Measurements from ENCODE around the gene HMGCLL1.

HMGCLL1 gene

DNA sequence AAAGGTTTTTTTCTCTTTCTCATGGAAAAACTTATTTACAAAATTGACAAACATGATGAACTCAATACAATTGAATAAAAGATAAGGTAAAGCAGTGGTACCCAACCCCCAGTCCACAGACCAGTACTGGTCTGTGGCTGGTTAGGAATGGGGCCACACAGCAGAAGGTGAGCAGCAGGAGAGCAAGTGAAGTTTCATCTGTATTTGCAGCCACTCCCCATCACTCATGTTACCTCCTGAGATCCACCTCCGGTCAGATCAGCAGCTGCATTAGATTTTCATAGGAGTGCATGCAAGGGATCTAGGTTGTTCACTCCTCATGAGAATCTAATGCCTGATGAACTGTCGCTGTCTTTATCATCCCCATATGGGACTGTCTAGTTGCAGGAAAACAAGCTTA, 47.5 kb downstream of the HMGCLL1 start:
- H3K36me3 ChIP-seq (ENCODE audit: control insufficient read depth, insufficient read depth, low read length), result no peaks in the 10 kb centered on the region
- 67 to 80% methylated on average over 1 of the region's 2 CpGs for WGBS, 2 experiments (ENCODE audit: insufficient coverage in 2 of 2)

DNA sequence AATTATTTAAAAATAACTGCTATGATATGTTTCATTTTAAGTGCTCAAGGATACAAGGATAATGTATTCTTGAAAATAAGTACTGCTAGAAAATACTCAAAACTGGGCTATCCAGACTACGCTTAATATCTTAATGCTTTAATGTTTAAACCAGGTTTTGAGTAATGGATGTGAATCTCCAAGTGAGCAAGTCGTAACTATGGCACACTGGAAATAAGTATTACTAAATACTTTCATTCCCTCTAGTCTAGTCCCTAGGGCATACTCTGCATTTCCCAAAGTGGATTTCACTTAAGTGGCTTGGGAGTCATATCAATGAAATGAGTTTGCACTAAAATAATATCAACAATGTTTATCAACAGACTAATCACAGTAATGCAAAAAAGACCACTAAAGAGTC, 48.1 kb downstream of the HMGCLL1 start:
- no peaks in the 10 kb centered on the region for H3K9me3 ChIP-seq (ENCODE audit: control insufficient read depth, low read length)
- H3K4me1 ChIP-seq (ENCODE audit: control insufficient read depth, insufficient read depth, low read length, poor library complexity, severe bottlenecking), result no peaks in the 10 kb centered on the region
- no CpG with 5 or more reads among the region's 2 CpGs for WGBS, 2 experiments (ENCODE audit: insufficient coverage in 2 of 2)
- H3K27ac ChIP-seq (ENCODE audit: low read depth, low read length, severe bottlenecking), result no peak overlapping the region
- no peaks in the 10 kb centered on the region for H3K36me3 ChIP-seq (ENCODE audit: control insufficient read depth, insufficient read depth, low read length)
- H3K4me3 ChIP-seq (ENCODE audit: extremely low read depth, insufficient read depth, low read length, poor library complexity, severe bottlenecking), result no peak overlapping the region

More for the DNA sequence above, 47.5 kb downstream of the HMGCLL1 start:
- Histone ChIP-seq H3K4me3 (ENCODE audit: extremely low read depth, insufficient read depth, low read length, poor library complexity, severe bottlenecking) (no peak overlapping the region), H3K4me1 (ENCODE audit: control insufficient read depth, insufficient read depth, low read length, poor library complexity, severe bottlenecking) (no peaks in the 10 kb centered on the region), H3K9me3 (ENCODE audit: control insufficient read depth, low read length) (no peaks in the 10 kb centered on the region), H3K27ac (ENCODE audit: low read depth, low read length, severe bottlenecking) (no peak overlapping the region)

DNA sequence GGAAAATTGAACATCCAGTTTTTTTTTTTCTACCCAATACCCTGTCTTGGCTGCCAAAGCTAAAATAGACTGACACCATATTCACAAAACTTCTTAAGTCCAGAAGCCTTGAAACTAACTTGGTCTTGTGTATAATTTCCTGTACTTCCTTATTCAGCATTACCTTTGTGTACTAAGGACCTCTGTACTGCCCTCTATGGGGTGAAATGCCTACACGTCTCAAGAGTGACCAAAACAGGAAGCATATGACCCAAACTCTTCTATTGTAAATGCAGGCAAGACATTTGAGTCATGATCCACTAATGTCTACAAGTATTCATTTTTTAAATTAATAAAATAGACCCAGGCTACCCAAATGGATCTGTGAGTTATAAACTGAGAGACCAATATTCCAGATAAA, 50.4 kb downstream of the HMGCLL1 start:
- Histone ChIP-seq H3K9me3 (ENCODE audit: control insufficient read depth, low read length) (no peaks in the 10 kb centered on the region), H3K27ac (ENCODE audit: low read depth, low read length, severe bottlenecking) (no peak overlapping the region), H3K4me3 (ENCODE audit: extremely low read depth, insufficient read depth, low read length, poor library complexity, severe bottlenecking) (no peak overlapping the region), H3K36me3 (ENCODE audit: control insufficient read depth, insufficient read depth, low read length) (no peaks in the 10 kb centered on the region), H3K4me1 (ENCODE audit: control insufficient read depth, insufficient read depth, low read length, poor library complexity, severe bottlenecking) (no peaks in the 10 kb centered on the region)
- WGBS, 2 experiments (ENCODE audit: insufficient coverage in 2 of 2), result no CpG with 5 or more reads among the region's 1 CpG

DNA sequence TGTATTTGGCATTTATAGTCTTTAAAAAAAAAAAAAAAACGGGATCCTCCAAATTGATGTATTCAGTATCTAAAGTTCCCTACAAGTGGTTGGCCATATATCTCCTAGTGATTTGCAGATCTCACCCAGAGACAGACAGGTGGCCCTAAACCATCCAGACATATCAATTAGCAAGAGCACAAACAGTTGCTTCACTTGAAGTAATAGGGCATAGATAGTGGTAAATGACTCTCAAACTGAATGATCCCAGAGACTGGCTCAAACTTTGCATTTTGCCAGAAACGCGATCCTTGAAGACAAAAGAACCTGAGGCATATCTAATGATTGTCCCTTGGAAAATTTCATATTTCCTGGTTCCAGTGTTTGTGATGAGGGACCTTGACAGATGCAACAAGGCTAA, 54.6 kb downstream of the HMGCLL1 start:
- Histone ChIP-seq H3K4me3 (ENCODE audit: extremely low read depth, insufficient read depth, low read length, poor library complexity, severe bottlenecking) (no peak overlapping the region), H3K4me1 (ENCODE audit: control insufficient read depth, insufficient read depth, low read length, poor library complexity, severe bottlenecking) (no peaks in the 10 kb centered on the region), H3K36me3 (ENCODE audit: control insufficient read depth, insufficient read depth, low read length) (no peaks in the 10 kb centered on the region), H3K27ac (ENCODE audit: low read depth, low read length, severe bottlenecking) (no peak overlapping the region), H3K9me3 (ENCODE audit: control insufficient read depth, low read length) (no peaks in the 10 kb centered on the region)
- WGBS, 2 experiments (ENCODE audit: insufficient coverage in 2 of 2), result 95 to 100% methylated on average over 2 of the region's 3 CpGs

DNA sequence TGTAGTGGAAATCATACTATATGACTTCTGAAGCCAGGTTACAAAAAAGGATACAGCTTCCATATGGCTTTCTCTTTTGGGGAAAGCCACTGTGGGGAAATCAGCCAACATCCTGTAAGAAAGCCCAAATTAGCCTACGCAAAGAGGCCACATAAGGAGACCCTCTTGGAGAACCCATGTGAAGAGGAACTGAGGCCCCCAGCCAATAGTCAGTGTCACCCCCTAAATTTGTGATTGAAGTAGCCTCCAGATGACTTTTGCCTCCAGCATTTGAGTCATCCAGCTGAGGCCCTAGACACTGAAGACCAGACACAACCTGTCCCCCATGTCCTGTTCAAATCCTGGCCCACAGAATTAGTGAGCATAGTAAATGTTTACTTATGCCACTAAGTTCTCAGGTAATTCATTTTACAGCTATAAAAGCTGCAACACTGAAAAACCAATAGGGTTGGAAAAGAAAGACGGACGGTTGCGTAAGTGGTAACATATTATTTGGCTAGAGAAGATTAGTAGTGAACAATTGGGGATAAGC, 60.4 kb downstream of the HMGCLL1 start:
- Histone ChIP-seq H3K36me3 (ENCODE audit: control insufficient read depth, insufficient read depth, low read length) (no peaks in the 10 kb centered on the region), H3K27ac (ENCODE audit: low read depth, low read length, severe bottlenecking) (no peak overlapping the region), H3K4me1 (ENCODE audit: control insufficient read depth, insufficient read depth, low read length, poor library complexity, severe bottlenecking) (no peaks in the 10 kb centered on the region), H3K9me3 (ENCODE audit: control insufficient read depth, low read length) (no peaks in the 10 kb centered on the region), H3K4me3 (ENCODE audit: extremely low read depth, insufficient read depth, low read length, poor library complexity, severe bottlenecking) (no peak overlapping the region)
- 85 to 98% methylated on average over 4 of the region's 4 CpGs for WGBS, 2 experiments (ENCODE audit: insufficient coverage in 2 of 2)

DNA sequence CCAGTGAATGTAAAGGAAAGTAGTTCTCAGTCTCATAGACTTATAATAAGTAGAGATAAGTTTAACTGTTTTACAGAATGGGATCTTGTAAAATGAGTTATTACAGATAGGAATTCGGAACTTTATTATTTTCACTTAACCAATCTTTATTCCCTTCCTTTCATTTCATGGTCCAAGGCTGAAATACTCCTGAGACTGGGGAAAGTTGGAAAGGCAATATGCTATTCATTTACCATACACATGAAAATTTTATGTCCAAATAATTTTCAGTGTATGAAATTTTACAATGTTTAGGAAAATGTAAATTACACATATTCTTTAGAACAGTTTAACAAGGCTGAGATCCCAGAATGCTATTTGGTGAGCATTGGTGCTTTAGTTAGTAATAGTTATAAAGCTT, 62.3 kb downstream of the HMGCLL1 start:
- H3K27ac ChIP-seq (ENCODE audit: low read depth, low read length, severe bottlenecking), result no peak overlapping the region
- no peaks in the 10 kb centered on the region for H3K36me3 ChIP-seq (ENCODE audit: control insufficient read depth, insufficient read depth, low read length)
- no peaks in the 10 kb centered on the region for H3K4me1 ChIP-seq (ENCODE audit: control insufficient read depth, insufficient read depth, low read length, poor library complexity, severe bottlenecking)
- no peak overlapping the region for H3K4me3 ChIP-seq (ENCODE audit: extremely low read depth, insufficient read depth, low read length, poor library complexity, severe bottlenecking)
- H3K9me3 ChIP-seq (ENCODE audit: control insufficient read depth, low read length), result no peaks in the 10 kb centered on the region
- WGBS, 2 experiments (ENCODE audit: insufficient coverage in 2 of 2), result no CpG with 5 or more reads among the region's 1 CpG

DNA sequence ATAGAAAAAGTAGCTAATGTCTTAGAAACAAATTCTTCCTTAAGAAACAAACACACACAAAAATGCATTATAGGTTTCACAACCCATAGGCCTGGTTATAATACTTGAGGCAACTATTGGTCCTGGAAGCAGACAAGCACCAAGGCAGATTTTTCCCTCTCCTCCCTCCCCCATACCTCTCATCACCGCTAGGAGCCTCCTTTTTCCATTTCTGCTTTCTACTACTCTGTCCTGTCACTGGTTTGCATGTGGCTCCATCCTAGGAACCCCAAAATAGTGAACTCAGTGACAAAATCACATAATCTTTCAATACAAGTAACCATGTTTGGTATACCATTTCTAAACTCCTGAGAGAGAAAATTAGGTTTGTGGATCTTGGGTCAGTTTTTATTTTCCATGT, 66.1 kb downstream of the HMGCLL1 start:
- Histone ChIP-seq H3K9me3 (ENCODE audit: control insufficient read depth, low read length) (no peaks in the 10 kb centered on the region), H3K27ac (ENCODE audit: low read depth, low read length, severe bottlenecking) (no peak overlapping the region), H3K4me3 (ENCODE audit: extremely low read depth, insufficient read depth, low read length, poor library complexity, severe bottlenecking) (no peak overlapping the region), H3K36me3 (ENCODE audit: control insufficient read depth, insufficient read depth, low read length) (no peaks in the 10 kb centered on the region), H3K4me1 (ENCODE audit: control insufficient read depth, insufficient read depth, low read length, poor library complexity, severe bottlenecking) (no peaks in the 10 kb centered on the region)
- 71 to 90% methylated on average over 1 of the region's 1 CpG for WGBS, 2 experiments (ENCODE audit: insufficient coverage in 2 of 2)

DNA sequence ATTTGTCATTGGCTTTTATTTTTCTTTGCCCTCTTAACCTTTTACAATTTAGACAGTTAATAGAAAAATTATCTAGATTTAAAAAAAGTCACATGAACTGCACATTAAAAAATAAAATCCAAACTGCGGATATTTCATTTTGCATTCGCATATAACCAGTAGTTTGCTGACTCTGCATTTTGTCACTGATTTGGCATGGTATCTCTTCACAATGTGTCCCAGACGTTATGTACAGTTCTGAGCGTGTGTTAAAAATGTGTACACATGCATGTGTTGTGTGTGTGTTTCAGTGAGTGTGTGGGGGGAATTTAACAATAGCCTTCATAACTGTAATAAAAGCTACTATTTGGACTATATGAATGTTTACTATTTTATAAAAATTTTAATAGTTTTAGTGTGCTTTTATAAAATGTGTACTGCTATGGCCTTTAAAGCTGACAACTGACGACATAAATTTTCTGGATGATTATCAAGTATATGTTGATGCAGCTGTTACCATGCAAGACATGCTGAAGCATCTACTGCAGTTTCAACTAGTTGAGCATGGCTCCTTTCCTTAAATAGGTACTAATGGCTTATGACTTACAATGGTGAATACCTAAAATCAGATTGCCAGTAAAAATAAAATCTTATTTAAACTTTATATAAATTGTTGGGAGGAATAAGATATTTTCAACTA, 67.7 kb downstream of the HMGCLL1 start:
- Histone ChIP-seq H3K4me3 (ENCODE audit: extremely low read depth, insufficient read depth, low read length, poor library complexity, severe bottlenecking) (no peak overlapping the region), H3K4me1 (ENCODE audit: control insufficient read depth, insufficient read depth, low read length, poor library complexity, severe bottlenecking) (no peaks in the 10 kb centered on the region), H3K36me3 (ENCODE audit: control insufficient read depth, insufficient read depth, low read length) (no peaks in the 10 kb centered on the region), H3K9me3 (ENCODE audit: control insufficient read depth, low read length) (no peaks in the 10 kb centered on the region), H3K27ac (ENCODE audit: low read depth, low read length, severe bottlenecking) (no peak overlapping the region)
- 80 to 93% methylated on average over 1 to 3 of the region's 5 CpGs for WGBS, 2 experiments (ENCODE audit: insufficient coverage in 2 of 2)

DNA sequence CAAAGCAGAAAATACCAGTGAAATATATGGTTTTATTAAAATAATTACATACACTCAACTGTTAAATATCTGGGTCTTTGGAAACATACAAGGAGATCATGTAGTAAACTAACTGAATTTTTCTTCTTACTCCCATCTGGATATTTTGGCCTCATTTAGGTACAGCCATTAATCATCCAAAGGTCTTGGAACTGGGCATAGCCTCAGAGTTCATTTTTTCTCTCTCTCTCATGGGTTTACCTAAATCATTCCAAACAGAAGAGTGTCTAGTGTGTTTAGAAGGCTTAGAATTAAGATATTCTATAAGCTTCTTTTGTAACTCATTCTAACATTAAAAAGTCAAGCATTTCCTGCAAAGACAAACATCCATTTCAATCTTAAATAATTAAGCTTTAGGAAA, 79.4 kb downstream of the HMGCLL1 start:
- H3K36me3 ChIP-seq (ENCODE audit: control insufficient read depth, insufficient read depth, low read length), result no peaks in the 10 kb centered on the region
- no peaks in the 10 kb centered on the region for H3K9me3 ChIP-seq (ENCODE audit: control insufficient read depth, low read length)

DNA sequence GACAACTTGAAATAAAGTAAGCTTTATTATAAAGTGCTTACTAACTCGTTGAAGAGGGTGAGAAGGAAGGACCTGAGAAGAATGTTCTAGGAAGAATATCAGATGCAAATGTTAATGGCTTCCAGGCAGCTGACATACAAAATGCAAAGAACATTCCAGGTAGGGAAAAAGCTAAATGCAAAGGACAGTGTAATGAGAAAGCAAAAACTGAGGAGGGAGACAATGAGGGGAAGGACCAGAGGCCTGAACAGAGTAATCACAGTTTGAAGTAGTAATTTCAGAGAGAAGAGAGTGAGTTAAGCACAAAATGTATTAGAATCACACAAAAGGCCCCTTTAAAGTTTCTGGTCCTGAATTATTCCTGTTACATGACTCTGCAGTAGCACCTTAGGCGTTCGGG, 81.3 kb downstream of the HMGCLL1 start:
- Histone ChIP-seq H3K4me1 (ENCODE audit: control insufficient read depth, insufficient read depth, low read length, poor library complexity, severe bottlenecking) (no peaks in the 10 kb centered on the region), H3K27ac (ENCODE audit: low read depth, low read length, severe bottlenecking) (no peak overlapping the region), H3K36me3 (ENCODE audit: control insufficient read depth, insufficient read depth, low read length) (no peaks in the 10 kb centered on the region), H3K4me3 (ENCODE audit: extremely low read depth, insufficient read depth, low read length, poor library complexity, severe bottlenecking) (no peak overlapping the region), H3K9me3 (ENCODE audit: control insufficient read depth, low read length) (no peaks in the 10 kb centered on the region)
- 20 to 79% methylated on average over 1 to 3 of the region's 3 CpGs for WGBS, 2 experiments (ENCODE audit: insufficient coverage in 2 of 2)

More for the DNA sequence above, 79.4 kb downstream of the HMGCLL1 start:
- H3K27ac ChIP-seq (ENCODE audit: low read depth, low read length, severe bottlenecking), result no peak overlapping the region
- H3K4me3 ChIP-seq (ENCODE audit: extremely low read depth, insufficient read depth, low read length, poor library complexity, severe bottlenecking), result no peak overlapping the region
- no peaks in the 10 kb centered on the region for H3K4me1 ChIP-seq (ENCODE audit: control insufficient read depth, insufficient read depth, low read length, poor library complexity, severe bottlenecking)

DNA sequence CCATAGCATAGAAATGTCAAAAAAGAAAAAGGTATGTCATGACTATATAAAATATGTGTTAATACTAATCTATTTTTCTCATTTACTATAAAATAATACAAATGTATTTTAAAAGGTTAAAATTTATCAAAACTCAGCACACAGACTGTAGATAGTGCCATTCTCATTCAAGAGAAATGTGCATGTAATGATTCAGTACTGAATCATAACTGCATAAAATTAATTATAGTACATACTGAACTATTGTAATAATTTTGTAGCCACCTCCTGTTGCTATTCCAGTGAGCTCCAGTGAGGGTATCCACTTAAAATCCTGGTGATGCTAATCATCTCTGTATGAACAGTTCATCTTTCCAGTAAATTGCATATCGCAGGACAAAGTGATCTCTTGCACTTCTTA, 82.8 kb downstream of the HMGCLL1 start:
- H3K4me1 ChIP-seq (ENCODE audit: control insufficient read depth, insufficient read depth, low read length, poor library complexity, severe bottlenecking), result no peaks in the 10 kb centered on the region
- no peaks in the 10 kb centered on the region for H3K9me3 ChIP-seq (ENCODE audit: control insufficient read depth, low read length)
- no CpG with 5 or more reads among the region's 1 CpG for WGBS, 2 experiments (ENCODE audit: insufficient coverage in 2 of 2)
- H3K27ac ChIP-seq (ENCODE audit: low read depth, low read length, severe bottlenecking), result no peak overlapping the region
- no peaks in the 10 kb centered on the region for H3K36me3 ChIP-seq (ENCODE audit: control insufficient read depth, insufficient read depth, low read length)
- H3K4me3 ChIP-seq (ENCODE audit: extremely low read depth, insufficient read depth, low read length, poor library complexity, severe bottlenecking), result no peak overlapping the region
